H1 (cell line): ENCODE results near the gene ATG9B. TPM values are rescaled to one million over a fixed set of nuclear protein-coding genes. Genes with fewer than 3 reads are reported as not detected.

Experiments
- CTCF ChIA-PET: fragments of 300-600 bp; sonication (Branson Sonifier 250); formaldehyde crosslinking; loops from one replicate; lab custom pipeline; 2021; ENCODE audit not compliant: partially characterized antibody; lab: Charles Lee
- POLR2A ChIA-PET: fragments of 300-600 bp; sonication (Branson Sonifier 250); formaldehyde crosslinking; loops from one replicate; lab custom pipeline; 2021; ENCODE audit warnings: inconsistent platforms; ENCODE audit not compliant: partially characterized antibody; lab: Charles Lee
- DNase-seq, 2 experiments: peaks; one replicate each; pipeline versions ENCODE4 v3.0.0 to v3.0.0-alpha.2; 2010 to 2022; ENCODE audit warnings: low spot score in 2 of 2, low read depth in 1 of 2, mixed read lengths in 1 of 2
- FAIRE-seq: peaks from 2 replicates; lab custom pipeline; 2011; peaks lifted over from hg19 to GRCh38; lab: Jason Lieb, UNC
- H2AFZ ChIP-seq: 2 replicates; pipeline ENCODE4 v1.8.1; 2012; ENCODE audit warnings: low read length, inconsistent platforms
- H2AK5ac ChIP-seq: 2 replicates; pipeline ENCODE4 v1.6.1; 2013; ENCODE audit warnings: low read depth, low read length
- H2BK120ac ChIP-seq: replicated peaks from 2 replicates; pipeline ENCODE3; 2013; ENCODE audit warnings: low read depth, low read length, inconsistent platforms
- H2BK12ac ChIP-seq: 2 replicates; pipeline ENCODE4 v1.6.1; 2013; ENCODE audit warnings: low read depth, low read length
- H2BK15ac ChIP-seq: 2 replicates; pipeline ENCODE4 v1.6.1; 2013; ENCODE audit warnings: low read length
- H2BK20ac ChIP-seq: 2 replicates; pipeline ENCODE4 v1.6.1; 2013; ENCODE audit warnings: low read length
- H2BK5ac ChIP-seq: 2 replicates; pipeline ENCODE4 v1.6.1; 2013; ENCODE audit warnings: low read depth, low read length
- H3K14ac ChIP-seq: 2 replicates; pipeline ENCODE4 v1.6.1; 2013; ENCODE audit warnings: inconsistent platforms; ENCODE audit not compliant: insufficient read length
- H3K18ac ChIP-seq: 2 replicates; pipeline ENCODE4 v1.6.1; 2013; ENCODE audit warnings: low read length; ENCODE audit errors: extremely low read depth
- H3K23ac ChIP-seq: 2 replicates; pipeline ENCODE4 v1.6.1; 2013; ENCODE audit warnings: inconsistent platforms; ENCODE audit not compliant: insufficient read length
- H3K23me2 ChIP-seq: 2 replicates; pipeline ENCODE4 v1.6.1; 2013; ENCODE audit warnings: low read depth, low read length
- H3K27ac ChIP-seq: 2 replicates; pipeline ENCODE4 v1.6.1; 2011; ENCODE audit warnings: low read depth, low read length, inconsistent platforms
- H3K27me3 ChIP-seq, 4 experiments: replicated peaks in 1 of 4; 1 replicate in 1 of 4; 2 replicates in 3 of 4; pipeline versions ENCODE4 v1.6.1 to v1.8.1; 2011 to 2013; ENCODE audit warnings: low read length in 3 of 4, mild to moderate bottlenecking in 3 of 4, inconsistent platforms in 2 of 4, mixed read lengths in 2 of 4, moderate library complexity in 1 of 4; ENCODE audit not compliant: control insufficient read depth in 3 of 4, insufficient read depth in 3 of 4; ENCODE audit errors: extremely low read depth in 1 of 4
- H3K36me3 ChIP-seq, 4 experiments: 2 replicates each; pipeline versions ENCODE4 v1.6.1 to v1.8.1; 2011 to 2013; ENCODE audit warnings: mild to moderate bottlenecking in 4 of 4, low read length in 3 of 4, moderate library complexity in 2 of 4, control low read depth in 1 of 4, inconsistent platforms in 1 of 4; ENCODE audit not compliant: insufficient read depth in 4 of 4, control insufficient read depth in 2 of 4
- H3K4ac ChIP-seq: replicated peaks from 2 replicates; pipeline ENCODE3; 2013; ENCODE audit warnings: low read length, low read depth, mixed read lengths, inconsistent platforms; ENCODE audit not compliant: insufficient read length
- H3K4me1 ChIP-seq, 4 experiments: replicated peaks in 1 of 4; 1 replicate in 1 of 4; 2 replicates in 3 of 4; pipeline versions ENCODE4 v1.6.1 to v1.8.1; 2011 to 2013; ENCODE audit warnings: low read length in 3 of 4, inconsistent platforms in 2 of 4, mixed read lengths in 1 of 4; ENCODE audit not compliant: insufficient read depth in 4 of 4, control insufficient read depth in 3 of 4
- H3K4me2 ChIP-seq, 2 experiments: 2 replicates each; pipeline versions ENCODE4 v1.6.1 to v1.8.1; 2011 to 2013; ENCODE audit warnings: low read depth in 2 of 2, low read length in 2 of 2, control low read depth in 1 of 2, inconsistent platforms in 1 of 2, mild to moderate bottlenecking in 1 of 2; ENCODE audit not compliant: insufficient read depth in 1 of 2
- H3K4me3 ChIP-seq, 4 experiments: fragments of 200-600, 300-600 bp in 1 of 4; sonication (generic), shearing (Covaris generic), sonication (Bioruptor Twin) in 1 of 4; 2 replicates each; pipeline versions ENCODE4 v1.5.1 to v1.8.1; 2011 to 2016; ENCODE audit warnings: low read length in 4 of 4, low read depth in 3 of 4, control low read depth in 2 of 4, inconsistent platforms in 2 of 4, mild to moderate bottlenecking in 2 of 4, mixed read lengths in 1 of 4, moderate library complexity in 1 of 4; ENCODE audit not compliant: insufficient read depth in 2 of 4; ENCODE audit errors: extremely low read depth in 1 of 4
- H3K56ac ChIP-seq: replicated peaks from 2 replicates; pipeline ENCODE3; 2013; ENCODE audit warnings: low read depth, mild to moderate bottlenecking, mixed read lengths, low read length, inconsistent platforms; ENCODE audit not compliant: insufficient read length
- H3K79me1 ChIP-seq: 2 replicates; pipeline ENCODE4 v1.6.1; 2013; ENCODE audit warnings: low read depth, low read length, control low read depth
- H3K79me2 ChIP-seq, 2 experiments: 2 replicates each; pipeline versions ENCODE4 v1.6.1 to v1.8.1; 2012 to 2013; ENCODE audit warnings: low read length in 2 of 2, mild to moderate bottlenecking in 2 of 2, inconsistent platforms in 1 of 2; ENCODE audit not compliant: insufficient read depth in 2 of 2, control insufficient read depth in 1 of 2
- H3K9ac ChIP-seq, 4 experiments: replicated peaks in 1 of 4; 1 replicate in 1 of 4; 2 replicates in 3 of 4; pipeline versions ENCODE4 v1.6.1 to v1.8.1; 2011 to 2013; ENCODE audit warnings: low read depth in 3 of 4, low read length in 3 of 4, control low read depth in 2 of 4, mild to moderate bottlenecking in 2 of 4, moderate library complexity in 2 of 4, inconsistent platforms in 1 of 4; ENCODE audit errors: extremely low read depth in 1 of 4
- H3K9me3 ChIP-seq, 2 experiments: 2 replicates each; pipeline versions ENCODE4 v1.6.1 to v1.8.1; 2012 to 2013; ENCODE audit warnings: mild to moderate bottlenecking in 2 of 2, moderate library complexity in 2 of 2, control low read depth in 1 of 2, inconsistent platforms in 1 of 2, low read depth in 1 of 2, low read length in 1 of 2, mixed read lengths in 1 of 2; ENCODE audit not compliant: insufficient read depth in 2 of 2
- H4K20me1 ChIP-seq, 2 experiments: replicated peaks in 1 of 2; 2 replicates each; pipeline versions ENCODE3 to v1.8.1; 2011 to 2013; ENCODE audit warnings: inconsistent platforms in 2 of 2, low read length in 2 of 2, mild to moderate bottlenecking in 1 of 2; ENCODE audit not compliant: insufficient read depth in 2 of 2, control insufficient read depth in 1 of 2
- H4K5ac ChIP-seq: 2 replicates; pipeline ENCODE4 v1.6.1; 2013; ENCODE audit warnings: low read length, low read depth, mixed read lengths, inconsistent platforms; ENCODE audit not compliant: insufficient read length
- H4K8ac ChIP-seq: 2 replicates; pipeline ENCODE4 v1.8.0; 2013; ENCODE audit warnings: mild to moderate bottlenecking, moderate library complexity, low read length, inconsistent platforms; ENCODE audit not compliant: insufficient read depth; ENCODE audit errors: extremely low read depth
- H4K91ac ChIP-seq: replicated peaks from 2 replicates; pipeline ENCODE3; 2013; ENCODE audit warnings: low read length, mixed read lengths, inconsistent platforms; ENCODE audit not compliant: insufficient read length
- CBX8 ChIP-seq: fragments of 300-800, 300-1000 bp; sonication (generic); IDR thresholded peaks from 2 replicates; pipeline ENCODE4 v1.7.1; 2016; ENCODE audit warnings: low read depth, low read length, borderline replicate concordance
- KDM5A ChIP-seq: fragments of 200-600 bp; IDR thresholded peaks from 2 replicates; pipeline ENCODE4 v1.7.1; 2012; ENCODE audit warnings: mild to moderate bottlenecking, low read length, inconsistent platforms, mixed read lengths
- SIX5 ChIP-seq: IDR thresholded peaks from 2 replicates; pipeline ENCODE4 v1.6.1; 2011; ENCODE audit warnings: mild to moderate bottlenecking, low read depth, low read length
- WGBS, 2 experiments: shearing (Covaris generic) in 1 of 2; methylation state at CpG; one replicate each; pipeline versions ENCODE4 v1.1.6 to v1.1.7; 2013 to 2015; ENCODE audit warnings: low lambda C conversion rate in 2 of 2, mixed read lengths in 2 of 2, inconsistent platforms in 1 of 2, low coverage in 1 of 2, missing lambda C conversion rate in 1 of 2; ENCODE audit not compliant: insufficient replicate concordance in 2 of 2, insufficient coverage in 1 of 2, insufficient read length in 1 of 2; ENCODE audit errors: extremely low coverage in 1 of 2, missing lambda C conversion rate in 1 of 2; 5-methylcytosine and 5-hydroxymethylcytosine counted together
- polyA plus RNA-seq, 7 experiments: library from polyadenylated mRNA; depleted of rRNA in 3 of 7; stranded (reverse) in 5 of 7; unstranded in 2 of 7; fragments of >200 nt in 5 of 7; fragments of 200-250 nt in 2 of 7; gene quantifications; 1 replicate in 5 of 7; 2 replicates in 1 of 7; 4 replicates in 1 of 7; pipeline versions ENCODE4 v1.2.1 to v1.2.3, GENCODE V29; 2011 to 2013; ENCODE audit warnings: missing spikeins in 2 of 7, mixed read lengths in 2 of 7
- total RNA-seq: library from RNA; stranded (reverse); fragmentation: NEBNext Ultra II Directional; extraction: Animal tissue kit (Norgen Biotek cat#: 25700); gene quantifications from 2 replicates; pipeline ENCODE4 v1.2.1, GENCODE V29; 2021

Gene ATG9B
- total and polyA plus RNA-seq, 2 of the 8 experiments (the other 6 are each of a cell fraction or from before 2014, with no cell fraction given): 1.4 to 2.3 TPM

GRCh38 chr7:151010037-151010306 is 14.3 kb downstream of the ATG9B start:
- Histone ChIP-seq H4K8ac (peak overlapping the region; percentile 29; the same call in 1 of the 2 replicates), H2BK120ac (no peak overlapping the region), H2BK20ac (0 out of 2 replicates have a peak overlapping the region, but pooled peaks have one; percentile 32), H3K9me3 (no peaks in the 10 kb centered on the region), H3K18ac (peak overlapping the region; percentile 78), H3K9ac (no peak overlapping the region), H4K91ac (peak overlapping the region; percentile 44), H2BK5ac (no peak overlapping the region; the same call in 1 of the 2 replicates), H3K56ac (no peak overlapping the region)
- DNase-seq (no peak), FAIRE-seq (no peak)
- 76% methylated on average over 7 of the region's 7 CpGs; no CpG with 5 or more reads in 1 of the 2 experiments for WGBS, 2 experiments
- no peak for TF ChIP-seq SIX5
- TF ChIP-seq KDM5A: no peak
- no peak for TF ChIP-seq CBX8
- TF ChIP-seq, all 59 proteins: peak for 0
- H3K23ac ChIP-seq: no peak overlapping the region
- peaks cover 0 to 31% (median 24%) of the 10 kb centered on the region in 4 experiments; a peak in 6 of 7 replicates for H3K4me1 ChIP-seq
- no peak overlapping the region for H3K14ac ChIP-seq
- ChIA-PET CTCF (interaction anchor here (0.7 to 11.5 kb wide), 34 partner anchors 11 to 234 kb away, joined by 3 to 142 read pairs (median 6); partner anchors contain the start of genes ABCB8, ATG9B, CDK5 and NOS3), POLR2A (interaction anchor here (0.8 to 2.5 kb wide), 6 partner anchors 9 to 49 kb away, joined by 3 to 16 read pairs (median 5); partner anchors contain the start of gene SLC4A2)
- H3K79me2 ChIP-seq: no peaks in the 10 kb centered on the region
- H3K79me1 ChIP-seq: no peaks in the 10 kb centered on the region; the same call in 1 of the 2 replicates
- H3K27me3 ChIP-seq: peaks cover 0 to 3% (median 2%) of the 10 kb centered on the region in 4 experiments; a peak in 3 of 7 replicates
- peak overlapping the region; percentile 60; the same call in 1 of the 2 replicates for H2BK12ac ChIP-seq
- H4K5ac ChIP-seq: no peak overlapping the region
- H3K36me3 ChIP-seq: no peaks in the 10 kb centered on the region
- no peaks in the 10 kb centered on the region for H4K20me1 ChIP-seq
- peak overlapping the region; percentile 41 for H3K4ac ChIP-seq
- no peak overlapping the region for H2BK15ac ChIP-seq
- no peak overlapping the region for H2AFZ ChIP-seq
- no peak overlapping the region for H3K27ac ChIP-seq
- no peak overlapping the region for H2AK5ac ChIP-seq
- no peaks in the 10 kb centered on the region; the same call in 1 of the 2 replicates for H3K23me2 ChIP-seq
- H3K4me2 ChIP-seq: peak overlapping the region; percentile 51 to 69; a peak in 3 of 4 replicates
- H3K4me3 ChIP-seq: peak overlapping the region in 1 of 4 experiments; percentile 33; a peak in 1 of 8 replicates
